Common myeloid progenitor, CD34-positive (primary cell): ENCODE measurements around the gene LILRB5.

Experiments used
- CTCF ChIA-PET: fragments of 350-600 bp; sonication (Branson Sonifier 250); formaldehyde crosslinking; loops from one replicate; lab custom pipeline; 2021; ENCODE audit warnings: antibody characterized with exemption; lab: Charles Lee
- POLR2A ChIA-PET: fragments of 350-600 bp; sonication (Branson Sonifier 250); formaldehyde crosslinking; loops from one replicate; lab custom pipeline; 2021; ENCODE audit warnings: antibody characterized with exemption; lab: Charles Lee
- DNase-seq, 3 donors: peaks; one replicate each; pipeline versions ENCODE4 v3.0.0 to v3.0.0-alpha.2; 2013
- H3K27ac ChIP-seq, 2 experiments: 1 replicate in 1 of 2; 2 replicates in 1 of 2; pipeline ENCODE4 v1.7.0; 2013; ENCODE audit warnings: inconsistent platforms in 2 of 2, low read length in 2 of 2, mild to moderate bottlenecking in 2 of 2, low read depth in 1 of 2, moderate library complexity in 1 of 2; ENCODE audit not compliant: severe bottlenecking in 2 of 2, insufficient read depth in 1 of 2, poor library complexity in 1 of 2
- H3K27me3 ChIP-seq, 5 experiments: replicated peaks in 2 of 5; 1 replicate in 3 of 5; 2 replicates in 2 of 5; pipeline versions ENCODE4 v1.6.1 to v1.7.0; 2013; ENCODE audit warnings: low read length in 4 of 5, mild to moderate bottlenecking in 2 of 5, moderate library complexity in 2 of 5, inconsistent platforms in 1 of 5; ENCODE audit not compliant: insufficient read depth in 5 of 5, control insufficient read depth in 4 of 5
- H3K36me3 ChIP-seq, 4 experiments: 1 replicate in 2 of 4; 2 replicates in 2 of 4; pipeline versions ENCODE4 v1.6.1 to v1.7.0; 2013; ENCODE audit warnings: low read length in 3 of 4, control low read depth in 1 of 4, mild to moderate bottlenecking in 1 of 4; ENCODE audit not compliant: control insufficient read depth in 4 of 4, insufficient read depth in 4 of 4
- H3K4me1 ChIP-seq, 4 experiments: 1 replicate in 3 of 4; 2 replicates in 1 of 4; pipeline versions ENCODE4 v1.6.1 to v1.7.1; 2013; ENCODE audit warnings: low read length in 3 of 4, mild to moderate bottlenecking in 3 of 4, control low read depth in 1 of 4, inconsistent platforms in 1 of 4, moderate library complexity in 1 of 4; ENCODE audit not compliant: control insufficient read depth in 4 of 4, insufficient read depth in 4 of 4; ENCODE audit errors: control extremely low read depth in 1 of 4
- H3K4me3 ChIP-seq, 7 experiments: 1 replicate in 4 of 7; 2 replicates in 3 of 7; pipeline versions ENCODE4 v1.5.1 to v1.7.0; 2013; ENCODE audit warnings: mild to moderate bottlenecking in 7 of 7, low read length in 6 of 7, moderate library complexity in 6 of 7, inconsistent platforms in 2 of 7, low read depth in 2 of 7, control low read depth in 1 of 7; ENCODE audit not compliant: insufficient read depth in 4 of 7, control insufficient read depth in 1 of 7; ENCODE audit errors: extremely low read depth in 1 of 7
- H3K9me3 ChIP-seq, 5 experiments: 1 replicate in 4 of 5; 2 replicates in 1 of 5; pipeline versions ENCODE4 v1.6.1 to v1.7.1; 2013; ENCODE audit warnings: low read length in 4 of 5, mild to moderate bottlenecking in 2 of 5, inconsistent platforms in 1 of 5, low read depth in 1 of 5, moderate library complexity in 1 of 5; ENCODE audit not compliant: control insufficient read depth in 4 of 5, insufficient read depth in 2 of 5; ENCODE audit errors: control extremely low read depth in 1 of 5
- WGBS: methylation state at CpG from one replicate; pipeline ENCODE4 v1.1.5; 2013; ENCODE audit not compliant: insufficient coverage; 5-methylcytosine and 5-hydroxymethylcytosine counted together

Gene LILRB5

GRCh38 chr19:54206831-54207177, 50.3 kb downstream of the LILRB5 start:
- Histone ChIP-seq H3K27me3 (no peaks in the 10 kb centered on the region), H3K27ac (peak overlapping the region; percentile 66 to 87), H3K4me1 (peaks cover 28 to 96% (median 94%) of the 10 kb centered on the region in 4 experiments), H3K9me3 (no peaks in the 10 kb centered on the region), H3K36me3 (peaks cover 11 to 54% (median 41%) of the 10 kb centered on the region in 4 experiments), H3K4me3 (peak overlapping the region in 4 of 7 experiments; percentile 27 to 57 (median 42))
- 91% methylated on average over 7 of the region's 13 CpGs for WGBS
- ChIA-PET CTCF (interaction anchor here (1.3 to 4.3 kb wide), 4 partner anchors 15 to 33 kb away, joined by 4 to 24 read pairs (median 8); partner anchors contain the start of genes MBOAT7 and TSEN34), POLR2A (interaction anchor here (0.9 to 1.9 kb wide), 3 partner anchors 15 to 48 kb away, joined by 3 to 7 read pairs (median 5); partner anchors contain the start of genes LENG1 and MBOAT7)
- DNase-seq, result no peak

- DNase-seq, result no peak
- ChIA-PET CTCF (interaction anchor here (0.8 to 4.3 kb wide), 7 partner anchors 9 to 60 kb away, joined by 3 to 24 read pairs (median 4); partner anchors contain the start of genes MBOAT7 and TSEN34), POLR2A (interaction anchor here (0.9 to 1.3 kb wide), 2 partner anchors 15 to 17 kb away, joined by 3 to 5 read pairs; partner anchors contain the start of gene MBOAT7)
- peak overlapping the region in 2 of 7 experiments; percentile 52 to 96 for H3K4me3 ChIP-seq
- peak overlapping the region; percentile 64 to 66 for H3K27ac ChIP-seq
- no peaks in the 10 kb centered on the region for H3K9me3 ChIP-seq
- peaks cover 11 to 60% (median 47%) of the 10 kb centered on the region in 4 experiments for H3K36me3 ChIP-seq
- peaks cover 30 to 97% (median 95%) of the 10 kb centered on the region in 4 experiments for H3K4me1 ChIP-seq
- WGBS, result 97% methylated on average over 22 of the region's 27 CpGs
- H3K27me3 ChIP-seq, result no peaks in the 10 kb centered on the region
Measured at GRCh38 chr19:54206030-54206830, 50.8 kb downstream of the LILRB5 start.

GRCh38 chr19:54204767-54205468, 52.2 kb downstream of the LILRB5 start:
- peak overlapping the region in 3 of 7 experiments; percentile 16 to 96 (median 60) for H3K4me3 ChIP-seq
- peak overlapping the region; percentile 64 to 96 for H3K27ac ChIP-seq
- POLR2A ChIA-PET, result interaction anchor here (0.7 kb wide), 1 partner anchor 13 kb away, joined by 3 read pairs; no protein-coding TSS in a partner anchor
- peaks cover 22 to 94% (median 88%) of the 10 kb centered on the region in 4 experiments for H3K4me1 ChIP-seq
- no peaks in the 10 kb centered on the region for H3K9me3 ChIP-seq
- peaks cover 11 to 61% (median 48%) of the 10 kb centered on the region in 4 experiments for H3K36me3 ChIP-seq
- WGBS, result 97% methylated on average over 3 of the region's 4 CpGs
- CTCF ChIA-PET, result interaction anchor here (1.0 to 4.3 kb wide), 5 partner anchors 13 to 36 kb away, joined by 3 to 24 read pairs (median 4); partner anchors contain the start of genes MBOAT7 and TSEN34
- DNase-seq, result no peak
- no peaks in the 10 kb centered on the region for H3K27me3 ChIP-seq

- Histone ChIP-seq H3K27ac (peak overlapping the region; percentile 96 to 97), H3K36me3 (peaks cover 11 to 61% (median 48%) of the 10 kb centered on the region in 4 experiments), H3K9me3 (no peaks in the 10 kb centered on the region), H3K4me1 (peaks cover 21 to 81% (median 74%) of the 10 kb centered on the region in 4 experiments), H3K4me3 (peak overlapping the region in 6 of 7 experiments; percentile 7 to 96 (median 92)), H3K27me3 (no peaks in the 10 kb centered on the region)
- ChIA-PET POLR2A (interaction anchor here (0.8 to 1.4 kb wide), 2 partner anchors 12 to 14 kb away, joined by 3 to 5 read pairs; partner anchors contain the start of genes MBOAT7 and TSEN34), CTCF (interaction anchor here (1.6 to 2.4 kb wide), 3 partner anchors 11 to 29 kb away, joined by 4 to 9 read pairs (median 6); partner anchors contain the start of gene TSEN34)
- 94% methylated on average over 8 of the region's 9 CpGs for WGBS
- DNase-seq, result no peak
Measured at GRCh38 chr19:54203151-54203611, 53.9 kb downstream of the LILRB5 start.

GRCh38 chr19:54201980-54202379, 55.1 kb downstream of the LILRB5 start:
- Histone ChIP-seq H3K27me3 (no peaks in the 10 kb centered on the region), H3K9me3 (no peaks in the 10 kb centered on the region), H3K4me1 (peaks cover 20 to 69% (median 63%) of the 10 kb centered on the region in 4 experiments), H3K36me3 (peaks cover 11 to 59% (median 49%) of the 10 kb centered on the region in 4 experiments), H3K27ac (peak overlapping the region; percentile 96 to 97), H3K4me3 (peak overlapping the region; percentile 39 to 96 (median 90))
- DNase-seq, result no peak
- POLR2A ChIA-PET, result interaction anchor here (1.4 to 3.5 kb wide), 2 partner anchors 8 to 12 kb away, joined by 5 to 33 read pairs; partner anchors contain the start of gene MBOAT7
- CTCF ChIA-PET, result interaction anchor here (1.2 to 2.4 kb wide), 3 partner anchors 10 to 18 kb away, joined by 3 to 9 read pairs (median 6); partner anchors contain the start of gene TSEN34
- WGBS, result 93% methylated on average over 11 of the region's 13 CpGs

- peak overlapping the region; percentile 96 to 97 for H3K27ac ChIP-seq
- CTCF ChIA-PET, result interaction anchor here (0.9 to 3.0 kb wide), 5 partner anchors 9 to 31 kb away, joined by 3 to 18 read pairs (median 5); no protein-coding TSS in a partner anchor
- peaks cover 17 to 62% (median 56%) of the 10 kb centered on the region in 4 experiments for H3K4me1 ChIP-seq
- WGBS, result 7% methylated on average over 23 of the region's 28 CpGs
- H3K4me3 ChIP-seq, result peak overlapping the region; percentile 39 to 96 (median 90)
- no peaks in the 10 kb centered on the region for H3K9me3 ChIP-seq
- POLR2A ChIA-PET, result interaction anchor here (0.7 to 3.5 kb wide), 5 partner anchors 8 to 392 kb away, joined by 3 to 33 read pairs (median 4); partner anchors contain the start of genes CNOT3, MBOAT7 and TSEN34
- H3K36me3 ChIP-seq, result peaks cover 11 to 52% (median 44%) of the 10 kb centered on the region in 4 experiments
- no peaks in the 10 kb centered on the region for H3K27me3 ChIP-seq
- no peak for DNase-seq
Measured at GRCh38 chr19:54201172-54201701, 55.8 kb downstream of the LILRB5 start.
